Panc1 (cell line): Measurements from ENCODE around the gene CYP21A2.

Experiments
- POLR2AphosphoS5 ChIP-seq: IDR thresholded peaks from 2 replicates; pipeline ENCODE4 v1.6.1; 2012; ENCODE audit warnings: mild to moderate bottlenecking, low read depth, low read length, moderate library complexity
- SIN3A ChIP-seq: IDR thresholded peaks from 2 replicates; pipeline ENCODE4 v1.6.1; 2012; ENCODE audit warnings: low read depth, mild to moderate bottlenecking, low read length, moderate library complexity, borderline replicate concordance; ENCODE audit not compliant: insufficient read depth
- TCF7L2 ChIP-seq: IDR thresholded peaks from 2 replicates; pipeline ENCODE4 v1.6.1; 2011; ENCODE audit warnings: mild to moderate bottlenecking, low read depth, low read length, inconsistent platforms
- TF ChIP-seq, protein P1 (sequence below): fragments of 450-650 bp; IDR thresholded peaks from 2 replicates; pipeline ENCODE4 v1.5.1; 2017; ENCODE audit warnings: mild to moderate bottlenecking
- TF ChIP-seq, protein P2 (sequence below), 2 experiments: IDR thresholded peaks; 2 replicates each; pipeline ENCODE4 v1.6.1; 2011 to 2012; ENCODE audit warnings: low read depth in 2 of 2, control low read depth in 1 of 2, low read length in 1 of 2, mild to moderate bottlenecking in 1 of 2, moderate library complexity in 1 of 2; ENCODE audit not compliant: insufficient read depth in 1 of 2

DNA sequence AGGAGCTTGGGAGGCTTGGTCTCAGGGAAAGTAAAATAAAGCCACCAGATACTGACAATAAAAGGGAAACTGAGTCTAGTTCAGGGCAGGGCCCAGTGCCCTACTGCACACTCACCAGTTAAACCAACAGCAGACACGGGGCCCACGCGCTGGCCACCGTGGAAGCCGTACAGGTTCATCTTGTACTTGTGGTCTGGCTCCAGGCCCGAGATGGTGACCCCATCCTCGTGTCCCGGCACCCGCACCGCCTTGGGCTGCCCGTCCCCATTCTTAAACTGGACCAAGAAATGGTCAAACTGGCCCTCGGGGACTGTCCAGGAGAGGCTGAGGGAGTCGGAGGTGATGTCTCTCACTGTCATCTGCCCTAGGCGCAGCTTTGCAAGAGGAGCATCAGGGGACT lies 26.5 kb downstream of the CYP21A2 start:
- TF ChIP-seq POLR2AphosphoS5 (no peak), TCF7L2 (no peak), SIN3A (no peak)
- TF ChIP-seq, protein P1, sequence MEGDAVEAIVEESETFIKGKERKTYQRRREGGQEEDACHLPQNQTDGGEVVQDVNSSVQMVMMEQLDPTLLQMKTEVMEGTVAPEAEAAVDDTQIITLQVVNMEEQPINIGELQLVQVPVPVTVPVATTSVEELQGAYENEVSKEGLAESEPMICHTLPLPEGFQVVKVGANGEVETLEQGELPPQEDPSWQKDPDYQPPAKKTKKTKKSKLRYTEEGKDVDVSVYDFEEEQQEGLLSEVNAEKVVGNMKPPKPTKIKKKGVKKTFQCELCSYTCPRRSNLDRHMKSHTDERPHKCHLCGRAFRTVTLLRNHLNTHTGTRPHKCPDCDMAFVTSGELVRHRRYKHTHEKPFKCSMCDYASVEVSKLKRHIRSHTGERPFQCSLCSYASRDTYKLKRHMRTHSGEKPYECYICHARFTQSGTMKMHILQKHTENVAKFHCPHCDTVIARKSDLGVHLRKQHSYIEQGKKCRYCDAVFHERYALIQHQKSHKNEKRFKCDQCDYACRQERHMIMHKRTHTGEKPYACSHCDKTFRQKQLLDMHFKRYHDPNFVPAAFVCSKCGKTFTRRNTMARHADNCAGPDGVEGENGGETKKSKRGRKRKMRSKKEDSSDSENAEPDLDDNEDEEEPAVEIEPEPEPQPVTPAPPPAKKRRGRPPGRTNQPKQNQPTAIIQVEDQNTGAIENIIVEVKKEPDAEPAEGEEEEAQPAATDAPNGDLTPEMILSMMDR = no peak
- TF ChIP-seq, protein P2, sequence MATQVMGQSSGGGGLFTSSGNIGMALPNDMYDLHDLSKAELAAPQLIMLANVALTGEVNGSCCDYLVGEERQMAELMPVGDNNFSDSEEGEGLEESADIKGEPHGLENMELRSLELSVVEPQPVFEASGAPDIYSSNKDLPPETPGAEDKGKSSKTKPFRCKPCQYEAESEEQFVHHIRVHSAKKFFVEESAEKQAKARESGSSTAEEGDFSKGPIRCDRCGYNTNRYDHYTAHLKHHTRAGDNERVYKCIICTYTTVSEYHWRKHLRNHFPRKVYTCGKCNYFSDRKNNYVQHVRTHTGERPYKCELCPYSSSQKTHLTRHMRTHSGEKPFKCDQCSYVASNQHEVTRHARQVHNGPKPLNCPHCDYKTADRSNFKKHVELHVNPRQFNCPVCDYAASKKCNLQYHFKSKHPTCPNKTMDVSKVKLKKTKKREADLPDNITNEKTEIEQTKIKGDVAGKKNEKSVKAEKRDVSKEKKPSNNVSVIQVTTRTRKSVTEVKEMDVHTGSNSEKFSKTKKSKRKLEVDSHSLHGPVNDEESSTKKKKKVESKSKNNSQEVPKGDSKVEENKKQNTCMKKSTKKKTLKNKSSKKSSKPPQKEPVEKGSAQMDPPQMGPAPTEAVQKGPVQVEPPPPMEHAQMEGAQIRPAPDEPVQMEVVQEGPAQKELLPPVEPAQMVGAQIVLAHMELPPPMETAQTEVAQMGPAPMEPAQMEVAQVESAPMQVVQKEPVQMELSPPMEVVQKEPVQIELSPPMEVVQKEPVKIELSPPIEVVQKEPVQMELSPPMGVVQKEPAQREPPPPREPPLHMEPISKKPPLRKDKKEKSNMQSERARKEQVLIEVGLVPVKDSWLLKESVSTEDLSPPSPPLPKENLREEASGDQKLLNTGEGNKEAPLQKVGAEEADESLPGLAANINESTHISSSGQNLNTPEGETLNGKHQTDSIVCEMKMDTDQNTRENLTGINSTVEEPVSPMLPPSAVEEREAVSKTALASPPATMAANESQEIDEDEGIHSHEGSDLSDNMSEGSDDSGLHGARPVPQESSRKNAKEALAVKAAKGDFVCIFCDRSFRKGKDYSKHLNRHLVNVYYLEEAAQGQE (IDR thresholded peaks at IDR 0.05; ENCODE audit: insufficient read depth in 1 of 2, low read depth in 2 of 2, low read length in 1 of 2) = no peak
